AG09319 (cell line): ENCODE data around the gene ADCY5.

Experiments
- DNase-seq: peaks from one replicate; pipeline ENCODE4 v3.0.0-alpha.2; 2010; ENCODE audit warnings: low read depth; ENCODE audit errors: extremely low read depth
- CTCF ChIP-seq: IDR thresholded peaks from 2 replicates; pipeline ENCODE4 v1.5.1; 2011; ENCODE audit warnings: low read depth, mild to moderate bottlenecking, inconsistent platforms, low read length, moderate library complexity

Gene ADCY5

GRCh38 chr3:123344907-123345594 lies 103.8 kb downstream of the ADCY5 start:
- no peak for TF ChIP-seq CTCF
- no peak for DNase-seq

- no peak for DNase-seq
- TF ChIP-seq CTCF = no peak
Measured at GRCh38 chr3:123344175-123344906, 104.5 kb downstream of the ADCY5 start.

- no peak for DNase-seq
- no peak for TF ChIP-seq CTCF
Measured at GRCh38 chr3:123343296-123344174, 105.4 kb downstream of the ADCY5 start.

- no peak for TF ChIP-seq CTCF
- no peak for DNase-seq
Measured at GRCh38 chr3:123342631-123343080, 106.2 kb downstream of the ADCY5 start.

- DNase-seq = no peak
- no peak for TF ChIP-seq CTCF
Measured at GRCh38 chr3:123341871-123342630, 106.8 kb downstream of the ADCY5 start.

- no peak for DNase-seq
- TF ChIP-seq CTCF = no peak
Measured at GRCh38 chr3:123340336-123340735, 108.6 kb downstream of the ADCY5 start.
